Parathyroid adenoma (tissue), 2 donors: ENCODE data around the gene TRAF3.

Experiments used
- H2AFZ ChIP-seq: fragments of 300-600 bp; sonication (generic); one replicate; pipeline ENCODE4 v1.7.0; 2017; ENCODE audit warnings: antibody characterized with exemption, mild to moderate bottlenecking
- H3K27ac ChIP-seq: fragments of 300-600 bp; sonication (generic); one replicate; pipeline ENCODE4 v1.7.0; 2017
- H3K27me3 ChIP-seq: fragments of 300-600 bp; sonication (generic); one replicate; pipeline ENCODE4 v1.7.0; 2017; ENCODE audit warnings: low read length; ENCODE audit not compliant: control insufficient read depth, insufficient read depth
- H3K36me3 ChIP-seq: fragments of 300-600 bp; sonication (generic); one replicate; pipeline ENCODE4 v1.7.0; 2017; ENCODE audit warnings: low read length; ENCODE audit not compliant: control insufficient read depth, insufficient read depth
- H3K4me1 ChIP-seq: fragments of 300-600 bp; sonication (generic); one replicate; pipeline ENCODE4 v1.7.0; 2017; ENCODE audit warnings: control low read depth
- H3K4me2 ChIP-seq: fragments of 300-600 bp; sonication (generic); one replicate; pipeline ENCODE4 v1.7.0; 2017; ENCODE audit warnings: low read length
- H3K4me3 ChIP-seq: fragments of 300-600 bp; sonication (generic); one replicate; pipeline ENCODE4 v1.7.0; 2017; ENCODE audit warnings: low read depth, low read length
- H3K79me2 ChIP-seq: fragments of 300-600 bp; sonication (generic); one replicate; pipeline ENCODE4 v1.7.0; 2017; ENCODE audit warnings: control low read depth
- H3K9ac ChIP-seq: fragments of 300-600 bp; sonication (generic); one replicate; pipeline ENCODE4 v1.7.0; 2017; ENCODE audit warnings: mild to moderate bottlenecking
- H3K9me3 ChIP-seq: fragments of 300-600 bp; sonication (generic); one replicate; pipeline ENCODE4 v1.7.0; 2017; ENCODE audit warnings: low read length; ENCODE audit not compliant: control insufficient read depth
- CTCF ChIP-seq: fragments of 300-600 bp; sonication (generic); IDR thresholded peaks from one replicate; pipeline ENCODE4 v1.7.0; 2017; ENCODE audit warnings: antibody characterized with exemption, mild to moderate bottlenecking
- donor health status: primary hyperparathyroidism.

TRAF3 gene

GRCh38 chr14:102866982-102867761 lies 89.9 kb downstream of the TRAF3 start:
- Histone ChIP-seq H3K36me3 (no peaks in the 10 kb centered on the region), H3K9ac (no peak overlapping the region), H3K27me3 (no peaks in the 10 kb centered on the region), H3K4me2 (no peak overlapping the region), H3K9me3 (no peaks in the 10 kb centered on the region), H3K4me1 (no peaks in the 10 kb centered on the region), H3K27ac (no peak overlapping the region), H3K4me3 (no peak overlapping the region), H2AFZ (no peak overlapping the region), H3K79me2 (peaks cover 3% of the 10 kb centered on the region)
- TF ChIP-seq CTCF, result no peak

- no peaks in the 10 kb centered on the region for H3K36me3 ChIP-seq
- no peak overlapping the region for H2AFZ ChIP-seq
- H3K9ac ChIP-seq, result no peak overlapping the region
- H3K27ac ChIP-seq, result no peak overlapping the region
- TF ChIP-seq CTCF, result no peak
- no peak overlapping the region for H3K4me2 ChIP-seq
- no peaks in the 10 kb centered on the region for H3K27me3 ChIP-seq
- no peak overlapping the region for H3K4me3 ChIP-seq
- H3K9me3 ChIP-seq, result no peaks in the 10 kb centered on the region
- H3K4me1 ChIP-seq, result no peaks in the 10 kb centered on the region
- peaks cover 3% of the 10 kb centered on the region for H3K79me2 ChIP-seq
Measured at GRCh38 chr14:102867826-102868580, 90.8 kb downstream of the TRAF3 start.

- Histone ChIP-seq H3K9me3 (no peaks in the 10 kb centered on the region), H3K4me1 (no peaks in the 10 kb centered on the region), H3K4me3 (no peak overlapping the region), H3K79me2 (no peaks in the 10 kb centered on the region), H3K4me2 (no peak overlapping the region), H3K9ac (no peak overlapping the region), H3K36me3 (no peaks in the 10 kb centered on the region), H3K27me3 (no peaks in the 10 kb centered on the region), H2AFZ (no peak overlapping the region), H3K27ac (no peak overlapping the region)
- TF ChIP-seq CTCF, result no peak
Measured at GRCh38 chr14:102868956-102869547, 91.8 kb downstream of the TRAF3 start.

- TF ChIP-seq CTCF, result no peak
- Histone ChIP-seq H3K79me2 (no peaks in the 10 kb centered on the region), H3K4me2 (no peak overlapping the region), H3K4me3 (no peak overlapping the region), H3K9me3 (no peaks in the 10 kb centered on the region), H3K4me1 (no peaks in the 10 kb centered on the region), H3K9ac (no peak overlapping the region), H3K36me3 (no peaks in the 10 kb centered on the region), H3K27ac (no peak overlapping the region), H2AFZ (no peak overlapping the region), H3K27me3 (no peaks in the 10 kb centered on the region)
Measured at GRCh38 chr14:102870246-102870645, 93.0 kb downstream of the TRAF3 start.
